Kidney epithelial cell (primary cell): ENCODE data around the gene EPB41L1. TPM values are rescaled to one million over a fixed set of nuclear protein-coding genes. Genes with fewer than 3 reads are reported as not detected.

ENCODE experiments used
- DNase-seq: peaks from one replicate; pipeline ENCODE4 v3.0.0-alpha.2; 2010; ENCODE audit warnings: low read depth
- H3K27me3 ChIP-seq: 2 replicates; pipeline ENCODE4 v1.6.0; 2011; ENCODE audit warnings: low read length; ENCODE audit not compliant: control insufficient read depth, insufficient read depth
- H3K36me3 ChIP-seq: 2 replicates; pipeline ENCODE4 v1.5.1; 2011; ENCODE audit warnings: low read length; ENCODE audit not compliant: control insufficient read depth, insufficient read depth
- H3K4me3 ChIP-seq: 2 replicates; pipeline ENCODE4 v1.5.1; 2011; ENCODE audit warnings: low read depth, mild to moderate bottlenecking, control low read depth, low read length
- total RNA-seq: library from RNA; depleted of rRNA; stranded (reverse); fragments of >200 nt; gene quantifications from 2 replicates; pipeline ENCODE4 v1.2.3, GENCODE V29; 2015
- TF ChIP-seq, protein P1 (sequence below): IDR thresholded peaks from 2 replicates; pipeline ENCODE4 v1.5.1; 2011; ENCODE audit warnings: mild to moderate bottlenecking, moderate library complexity, low read length, control low read depth, inconsistent platforms; ENCODE audit not compliant: insufficient read depth, poor library complexity, severe bottlenecking

EPB41L1 gene
- total RNA-seq, 1 donor from 2014 or later, result 25.0 TPM

DNA sequence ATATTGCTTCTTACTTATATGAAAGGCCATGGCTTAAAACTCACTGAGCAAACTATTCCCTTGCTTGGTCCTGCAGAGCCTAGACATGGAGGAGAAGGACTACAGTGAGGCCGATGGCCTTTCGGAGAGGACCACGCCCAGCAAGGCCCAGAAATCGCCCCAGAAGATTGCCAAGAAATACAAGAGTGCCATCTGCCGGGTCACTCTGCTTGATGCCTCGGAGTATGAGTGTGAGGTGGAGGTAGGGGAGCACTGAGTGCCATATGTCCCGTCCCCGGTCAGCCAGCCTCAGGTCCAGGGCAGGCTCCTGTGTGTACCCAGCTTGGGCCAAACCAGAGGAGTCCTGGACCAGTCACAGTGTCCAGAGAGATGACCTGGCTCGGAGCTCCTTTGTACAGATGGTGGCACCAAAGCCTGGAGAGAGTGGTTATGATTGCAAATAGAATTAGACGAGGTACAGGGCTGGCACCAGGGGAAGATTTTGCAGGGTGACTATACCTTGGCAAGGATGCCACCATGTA lies 21.0 kb downstream of the EPB41L1 start:
- Histone ChIP-seq H3K4me3 (no peak overlapping the region), H3K36me3 (no peaks in the 10 kb centered on the region), H3K27me3 (no peaks in the 10 kb centered on the region)
- DNase-seq, result no peak
- TF ChIP-seq, protein P1, sequence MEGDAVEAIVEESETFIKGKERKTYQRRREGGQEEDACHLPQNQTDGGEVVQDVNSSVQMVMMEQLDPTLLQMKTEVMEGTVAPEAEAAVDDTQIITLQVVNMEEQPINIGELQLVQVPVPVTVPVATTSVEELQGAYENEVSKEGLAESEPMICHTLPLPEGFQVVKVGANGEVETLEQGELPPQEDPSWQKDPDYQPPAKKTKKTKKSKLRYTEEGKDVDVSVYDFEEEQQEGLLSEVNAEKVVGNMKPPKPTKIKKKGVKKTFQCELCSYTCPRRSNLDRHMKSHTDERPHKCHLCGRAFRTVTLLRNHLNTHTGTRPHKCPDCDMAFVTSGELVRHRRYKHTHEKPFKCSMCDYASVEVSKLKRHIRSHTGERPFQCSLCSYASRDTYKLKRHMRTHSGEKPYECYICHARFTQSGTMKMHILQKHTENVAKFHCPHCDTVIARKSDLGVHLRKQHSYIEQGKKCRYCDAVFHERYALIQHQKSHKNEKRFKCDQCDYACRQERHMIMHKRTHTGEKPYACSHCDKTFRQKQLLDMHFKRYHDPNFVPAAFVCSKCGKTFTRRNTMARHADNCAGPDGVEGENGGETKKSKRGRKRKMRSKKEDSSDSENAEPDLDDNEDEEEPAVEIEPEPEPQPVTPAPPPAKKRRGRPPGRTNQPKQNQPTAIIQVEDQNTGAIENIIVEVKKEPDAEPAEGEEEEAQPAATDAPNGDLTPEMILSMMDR, result no peak

DNA sequence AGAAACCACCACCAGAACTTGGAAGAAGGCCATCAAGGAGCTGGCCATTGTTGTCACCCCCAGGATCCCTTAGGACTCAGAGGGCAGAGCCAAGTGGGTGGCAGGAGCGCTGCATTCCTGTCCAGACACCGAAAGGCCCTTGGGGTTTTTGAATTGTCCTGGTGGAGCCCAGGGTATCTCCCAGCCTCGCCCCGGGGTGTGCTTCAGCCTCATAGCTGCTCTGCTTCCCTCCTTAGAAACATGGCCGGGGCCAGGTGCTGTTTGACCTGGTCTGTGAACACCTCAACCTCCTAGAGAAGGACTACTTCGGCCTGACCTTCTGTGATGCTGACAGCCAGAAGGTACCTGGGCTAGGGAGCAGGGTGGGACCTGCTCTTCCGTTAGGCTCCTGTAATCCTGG lies 23.2 kb downstream of the EPB41L1 start:
- H3K4me3 ChIP-seq, result no peak overlapping the region
- H3K27me3 ChIP-seq, result no peaks in the 10 kb centered on the region
- no peak for DNase-seq
- H3K36me3 ChIP-seq, result no peaks in the 10 kb centered on the region
- TF ChIP-seq, protein P1, result no peak

DNA sequence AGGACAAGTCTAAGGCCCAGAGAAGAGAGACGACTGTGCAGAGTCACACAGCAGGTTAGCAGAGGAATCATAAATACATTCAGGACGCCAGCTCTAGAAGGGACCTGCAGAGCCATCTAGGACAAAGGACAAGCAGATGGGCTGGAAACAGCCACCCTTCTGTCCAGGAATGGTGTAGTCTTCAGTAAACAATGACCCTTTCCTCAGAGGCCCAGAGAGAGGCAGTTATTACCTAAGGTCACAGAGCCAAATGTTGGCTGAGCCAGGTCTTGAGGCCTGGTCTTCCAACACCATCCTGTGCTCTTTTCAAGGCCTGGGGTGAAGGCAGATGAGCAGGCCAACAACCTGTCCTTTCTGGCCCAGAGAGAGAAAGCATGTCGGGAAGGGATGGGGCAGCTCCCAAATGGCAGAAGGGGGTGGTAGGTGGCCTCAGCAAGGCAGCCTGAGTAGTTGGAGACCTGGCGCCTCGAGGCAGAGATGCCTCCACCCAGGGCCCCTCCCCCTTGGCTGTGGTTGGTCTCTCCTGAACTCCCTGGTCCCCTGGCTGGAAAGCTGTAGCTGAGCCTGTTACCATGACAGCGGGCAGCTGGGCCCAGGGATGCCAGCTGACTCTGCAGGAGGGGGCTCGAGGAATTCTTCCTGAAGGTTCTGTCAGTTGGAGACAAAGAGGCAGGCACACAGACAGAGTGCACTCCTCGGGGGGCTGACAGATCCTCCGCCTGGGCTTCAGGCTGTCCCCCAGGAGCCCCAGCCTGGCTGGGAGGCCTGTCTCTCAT lies 24.8 kb downstream of the EPB41L1 start:
- TF ChIP-seq, protein P1, result no peak
- no peak for DNase-seq

DNA sequence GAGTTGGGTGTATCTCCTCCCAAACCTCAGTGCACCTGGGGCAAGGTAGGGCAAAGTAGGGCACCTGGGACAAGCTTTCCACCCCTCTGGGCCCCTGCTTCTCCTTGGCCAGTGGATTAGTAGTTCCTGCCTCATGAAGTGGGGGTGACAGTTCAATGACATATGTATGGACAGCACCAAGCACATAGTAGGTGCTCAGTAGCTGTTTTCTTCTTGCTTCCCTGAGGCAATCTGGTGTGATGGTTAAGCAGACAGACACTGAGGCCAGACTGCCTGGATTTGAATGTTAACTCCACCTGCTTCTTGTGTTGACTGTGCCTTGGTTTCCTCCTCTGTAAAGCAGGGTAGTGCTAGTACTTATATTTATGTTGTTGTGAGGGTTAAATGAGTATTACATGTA lies 25.8 kb downstream of the EPB41L1 start:
- H3K36me3 ChIP-seq, result no peaks in the 10 kb centered on the region
- TF ChIP-seq, protein P1, result no peak
- H3K4me3 ChIP-seq, result no peak overlapping the region
- no peaks in the 10 kb centered on the region for H3K27me3 ChIP-seq
- no peak for DNase-seq

More for the DNA sequence above, 24.8 kb downstream of the EPB41L1 start:
- H3K4me3 ChIP-seq, result no peak overlapping the region
- no peaks in the 10 kb centered on the region for H3K27me3 ChIP-seq
- no peaks in the 10 kb centered on the region for H3K36me3 ChIP-seq

DNA sequence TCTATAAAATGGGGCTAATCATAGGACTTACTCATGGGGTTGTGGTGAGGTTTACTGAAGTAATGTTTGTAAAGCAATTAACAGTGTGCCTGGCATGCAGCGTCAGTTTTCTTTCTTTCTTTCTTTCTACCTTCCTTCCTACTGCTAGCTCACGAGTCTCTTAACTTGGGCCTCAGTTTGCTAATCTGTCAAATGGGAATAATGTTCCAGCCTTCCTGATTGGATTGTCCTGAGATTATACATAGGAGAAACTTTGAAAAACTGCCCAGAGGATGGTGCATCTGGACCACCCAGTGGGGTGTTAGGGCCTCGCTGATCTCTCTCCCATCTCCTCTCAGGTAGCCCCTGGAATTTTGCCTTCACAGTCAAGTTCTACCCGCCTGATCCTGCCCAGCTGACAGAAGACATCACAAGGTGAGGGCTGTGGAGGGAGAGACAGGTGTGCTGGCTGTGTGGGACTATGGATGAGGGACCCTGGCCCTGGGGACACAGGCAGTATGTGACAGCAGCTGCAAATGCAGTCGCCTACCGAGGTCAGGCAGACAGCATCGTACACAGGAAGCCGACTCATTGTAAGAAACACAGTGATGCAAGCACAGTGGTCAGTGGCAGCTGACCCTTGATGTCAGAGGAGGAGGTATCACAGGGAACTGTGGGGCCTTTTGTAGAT lies 27.5 kb downstream of the EPB41L1 start:
- H3K4me3 ChIP-seq, result no peak overlapping the region
- TF ChIP-seq, protein P1, result no peak
- H3K27me3 ChIP-seq, result no peaks in the 10 kb centered on the region
- no peak for DNase-seq
- H3K36me3 ChIP-seq, result no peaks in the 10 kb centered on the region
